T-helper 2 cell (primary cell): ENCODE measurements around the gene PARD3.

ENCODE experiments used
- DNase-seq, 5 experiments: peaks; one replicate each; pipeline versions ENCODE4 v3.0.0 to v3.0.0-alpha.2; 2012 to 2022

PARD3 gene

DNA sequence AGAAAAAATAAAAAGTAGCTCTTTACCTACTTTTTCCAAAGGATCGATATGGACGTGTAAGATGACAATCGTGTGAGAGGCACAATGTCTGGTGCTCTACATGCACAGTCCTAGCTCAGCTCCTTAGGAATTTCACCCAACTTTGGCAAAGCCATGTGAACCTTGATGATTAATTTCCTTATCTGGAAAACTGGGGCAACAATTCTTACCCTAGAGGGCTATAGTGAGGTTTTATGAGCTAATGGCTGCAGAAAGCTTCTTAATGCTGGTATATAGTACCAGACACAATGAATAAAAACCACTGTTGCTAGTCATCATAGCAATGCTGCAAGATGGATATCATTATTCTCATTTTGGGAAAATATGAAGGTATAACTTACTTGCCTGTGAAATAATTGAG is 202.7 kb downstream of the PARD3 start:
- no peak for DNase-seq

DNA sequence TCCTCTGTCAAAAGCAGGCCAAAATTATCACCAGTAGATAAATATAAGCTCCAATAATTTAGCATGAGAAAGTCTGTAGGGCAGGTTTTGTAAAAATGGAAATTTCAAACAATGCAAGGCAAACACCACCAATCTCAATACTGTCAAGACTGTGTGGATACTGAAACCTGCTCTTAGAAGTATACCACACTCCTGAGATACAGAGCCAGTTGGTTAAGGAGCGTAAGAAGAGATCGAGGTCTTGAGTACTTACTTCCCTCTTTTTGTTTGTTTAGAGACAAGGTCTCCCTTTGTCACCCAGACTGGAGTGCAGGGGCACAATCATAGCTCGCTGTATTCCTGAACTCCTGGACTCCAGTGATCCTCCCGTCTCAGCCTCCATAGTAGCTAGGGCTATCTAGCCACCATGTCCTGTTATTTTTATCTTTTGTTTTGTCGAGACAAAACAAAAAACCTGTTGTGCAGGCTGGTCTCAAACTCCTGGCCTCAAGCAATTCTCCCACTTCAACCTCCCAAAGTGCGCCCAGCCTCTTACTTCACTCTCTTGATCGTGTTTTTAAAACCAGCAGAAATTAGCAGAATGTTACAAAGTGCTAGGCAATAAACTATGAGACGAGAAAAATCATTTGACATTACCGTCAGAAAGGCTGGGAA is 205.7 kb downstream of the PARD3 start:
- DNase-seq: no peak

DNA sequence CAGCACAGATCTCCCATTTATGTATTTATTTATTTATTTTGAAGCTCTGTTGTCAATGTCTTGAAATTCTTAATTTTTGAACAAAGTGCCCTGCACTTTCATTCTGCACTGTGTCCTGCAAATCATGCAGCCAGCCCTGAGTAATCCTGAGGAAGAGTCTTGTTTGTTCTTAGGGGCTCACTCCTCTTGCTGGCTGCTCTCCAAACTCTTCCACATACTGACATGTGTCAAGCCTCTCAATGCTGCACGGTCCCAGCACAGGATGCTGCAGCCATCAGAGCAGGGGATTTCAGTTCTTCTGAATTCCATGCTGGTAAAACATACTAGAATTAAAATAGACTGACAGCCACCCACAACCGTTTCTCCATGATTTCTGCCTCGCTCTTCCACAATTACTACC is 207.2 kb downstream of the PARD3 start:
- no peak for DNase-seq

DNA sequence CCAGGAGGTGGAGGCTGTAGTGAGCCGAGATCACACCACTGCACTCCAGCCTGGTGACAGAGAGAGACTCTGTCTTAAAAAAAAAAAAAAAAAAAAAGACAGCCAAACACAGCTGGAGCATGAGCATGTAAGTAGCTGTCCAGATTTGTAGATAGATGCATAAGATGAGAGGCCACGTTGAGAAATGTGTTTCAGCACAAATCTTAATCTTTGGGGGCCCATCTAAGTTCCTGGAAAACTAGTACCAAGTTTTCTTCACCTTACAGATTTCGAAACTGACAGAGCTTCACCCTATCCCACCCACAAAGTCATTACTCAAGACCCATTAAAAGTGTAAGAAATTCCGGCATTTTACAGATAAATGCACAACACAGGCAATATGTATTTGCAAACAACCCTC is 208.2 kb downstream of the PARD3 start:
- no peak for DNase-seq

DNA sequence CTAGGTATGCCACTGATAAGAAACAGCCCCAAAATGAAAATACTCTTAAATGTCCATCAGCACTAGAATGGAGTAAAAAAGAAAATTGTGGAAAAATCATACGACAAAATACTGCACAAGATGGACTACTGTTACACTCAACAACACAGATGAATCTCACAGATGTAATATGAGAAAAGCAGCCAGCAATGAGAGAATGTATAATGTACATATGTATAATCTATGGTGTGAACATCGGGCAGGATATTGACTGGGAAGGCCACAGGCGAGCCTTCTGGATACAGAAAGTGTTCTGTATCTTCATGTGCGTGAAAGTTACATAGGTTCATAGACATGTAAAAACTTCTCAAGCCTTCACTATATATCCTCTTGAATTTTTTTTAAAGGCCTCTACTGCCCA is 212.6 kb downstream of the PARD3 start:
- no peak for DNase-seq

DNA sequence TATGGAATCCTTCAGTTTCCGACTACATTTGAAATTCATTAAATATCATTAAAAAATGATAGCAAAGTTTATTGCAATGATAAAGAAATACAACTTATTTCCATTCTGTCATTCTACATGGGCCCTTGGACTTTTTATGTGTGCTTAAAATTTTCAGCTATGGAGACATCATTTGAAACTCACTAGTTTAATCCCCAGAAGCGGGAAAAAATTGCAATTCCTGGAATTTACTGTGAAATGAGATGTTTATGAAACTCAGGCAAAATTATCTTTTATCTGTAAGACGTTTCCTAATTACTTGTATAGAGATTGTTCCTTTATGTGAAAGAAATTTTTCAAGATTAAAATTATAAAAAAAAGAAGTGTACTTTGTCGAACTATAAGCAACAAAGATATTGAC is 213.4 kb downstream of the PARD3 start:
- no peak for DNase-seq

DNA sequence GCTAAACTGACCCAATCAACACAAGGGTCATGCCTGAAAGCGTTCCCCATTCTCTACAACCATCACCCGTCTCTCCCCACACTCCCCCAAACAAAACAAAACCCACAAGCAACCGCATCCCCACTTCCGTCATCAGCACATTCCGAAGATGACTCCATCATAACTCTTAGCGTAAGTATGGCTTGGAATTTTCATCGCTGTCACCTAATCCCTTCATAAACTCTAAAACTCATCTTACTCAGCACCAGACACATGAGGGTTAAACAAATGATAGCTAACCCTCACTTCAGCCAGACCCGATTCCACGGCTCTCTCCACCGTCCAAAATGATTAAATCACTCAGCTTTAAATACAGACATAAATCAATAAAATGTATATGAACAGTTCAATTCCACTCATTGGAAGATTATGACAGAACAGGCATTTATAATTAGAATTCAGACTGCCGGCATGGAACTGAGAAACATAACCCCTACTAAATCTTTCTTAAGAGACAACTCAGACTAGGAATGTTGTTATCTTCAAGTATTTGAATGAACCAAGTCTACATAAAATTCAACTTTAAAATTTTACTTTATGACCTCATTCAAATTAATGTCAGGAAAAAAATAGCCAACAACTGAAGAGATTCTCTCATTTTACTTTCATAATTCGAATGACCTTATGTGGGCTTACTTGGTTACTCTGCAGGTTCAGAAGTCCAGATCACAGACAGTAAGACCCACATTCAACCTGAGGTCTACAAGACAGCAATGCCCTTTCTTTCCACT is 215.9 kb downstream of the PARD3 start:
- DNase-seq: no peak

DNA sequence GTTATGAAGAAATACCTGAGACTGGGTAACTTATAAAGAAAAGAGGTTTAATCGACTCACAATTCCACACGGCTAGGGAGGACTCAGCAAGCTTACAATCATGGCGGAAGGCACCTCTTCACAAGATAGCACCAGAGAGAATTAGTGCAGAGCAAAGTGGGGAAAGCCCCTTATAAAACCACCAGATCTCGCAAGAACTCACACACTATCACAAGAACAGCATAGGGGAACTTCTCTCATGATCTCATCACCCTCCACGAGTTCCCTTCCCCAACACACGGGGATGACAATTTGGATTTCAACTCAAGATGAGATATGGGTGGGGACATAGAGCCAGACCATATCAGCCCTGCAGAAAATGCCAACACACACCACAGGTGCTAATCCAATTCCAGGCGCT is 218.7 kb downstream of the PARD3 start:
- DNase-seq: no peak

DNA sequence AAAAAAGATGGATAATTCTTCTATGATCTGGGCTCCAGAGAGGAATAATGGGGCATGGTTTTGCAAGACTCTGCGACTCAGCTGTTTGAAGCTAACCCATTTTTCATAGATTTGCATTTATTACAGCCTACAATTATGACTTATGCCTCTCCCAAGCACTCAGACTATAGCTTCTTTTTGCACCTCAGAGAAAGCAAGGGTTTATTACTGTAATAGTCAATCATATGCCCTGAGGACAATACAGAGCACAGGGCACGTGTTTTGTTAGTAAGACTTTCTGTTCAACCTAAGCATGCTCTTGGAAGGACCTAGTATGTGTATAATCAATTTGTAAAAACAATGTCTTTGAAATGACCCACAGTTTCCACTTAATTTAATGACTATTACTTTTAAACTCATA is 221.2 kb downstream of the PARD3 start:
- no peak for DNase-seq

DNA sequence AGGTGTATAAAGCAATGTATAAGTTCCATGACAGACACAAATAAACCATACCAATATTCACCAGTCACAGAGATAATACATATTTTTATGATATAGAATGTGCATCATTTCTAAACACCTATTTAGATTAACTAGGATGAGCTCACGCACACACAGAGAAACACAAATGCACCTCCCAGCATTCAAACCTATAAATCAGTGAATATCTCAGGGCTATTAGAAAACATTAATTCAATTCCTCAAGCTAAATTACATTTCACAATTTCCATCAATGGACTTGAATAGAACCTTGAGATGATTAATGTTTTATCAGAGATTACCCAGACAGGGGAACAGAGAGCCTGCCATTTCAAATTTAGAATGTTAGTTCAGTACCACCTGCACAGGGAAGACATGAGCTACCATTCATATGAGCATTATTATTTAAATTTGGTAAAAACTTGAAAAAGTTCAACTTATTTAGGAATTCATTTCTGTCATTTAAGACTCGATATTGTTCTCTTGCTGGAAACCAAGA is 221.7 kb downstream of the PARD3 start:
- DNase-seq: no peak

DNA sequence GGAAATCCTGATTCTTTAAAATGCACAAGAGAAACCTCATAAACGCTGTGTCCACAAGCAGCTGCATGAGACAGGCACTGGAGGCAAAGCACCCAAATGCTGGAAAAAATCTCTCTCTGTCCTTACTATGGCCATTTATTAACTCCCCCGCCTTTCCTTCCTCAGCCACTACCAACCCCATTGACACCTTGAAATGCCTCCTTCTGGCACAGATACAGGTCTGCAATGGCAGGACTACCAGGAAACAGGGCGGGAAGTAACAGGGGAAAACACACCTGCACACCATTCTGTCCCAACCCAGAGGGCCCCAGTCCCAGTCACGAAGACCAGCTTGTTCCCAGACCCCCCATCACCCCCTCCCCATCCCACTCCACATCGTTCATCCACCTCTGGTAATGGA is 224.3 kb downstream of the PARD3 start:
- DNase-seq: no peak

DNA sequence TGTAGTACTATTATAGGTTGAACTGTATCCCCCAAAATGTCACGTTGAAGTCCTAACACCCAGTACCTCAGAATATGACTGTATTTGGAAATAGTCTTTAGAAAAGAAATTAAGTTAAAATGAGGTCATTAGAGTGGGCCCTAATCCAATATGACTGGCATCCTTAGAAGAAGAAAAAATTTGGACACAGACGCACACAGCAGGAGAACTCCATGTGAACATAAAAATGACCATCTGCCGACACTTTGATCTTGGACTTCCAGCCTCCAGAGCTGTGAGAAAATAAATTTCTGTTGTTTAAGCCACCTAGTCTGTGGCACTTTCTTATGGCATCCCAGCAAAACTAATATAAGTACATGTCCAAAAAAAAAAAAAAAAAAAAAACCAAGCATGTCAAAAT is 225.8 kb downstream of the PARD3 start:
- DNase-seq: no peak

DNA sequence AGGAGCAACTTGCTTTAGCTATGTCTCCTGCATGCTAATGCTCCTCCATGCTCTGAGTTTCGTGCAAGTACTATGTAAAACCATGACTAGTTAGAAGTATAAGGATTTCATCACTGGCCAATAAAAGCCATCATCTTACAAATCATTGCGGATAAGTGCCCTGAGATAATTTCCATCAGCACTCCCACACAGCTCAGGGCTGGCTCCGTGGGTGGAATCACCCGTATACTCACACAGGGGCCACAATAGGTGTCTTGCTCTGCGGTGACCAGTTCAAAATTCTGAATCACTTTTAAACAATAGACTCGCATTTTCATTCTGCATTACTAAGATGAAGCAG is 227.4 kb downstream of the PARD3 start:
- no peak for DNase-seq

DNA sequence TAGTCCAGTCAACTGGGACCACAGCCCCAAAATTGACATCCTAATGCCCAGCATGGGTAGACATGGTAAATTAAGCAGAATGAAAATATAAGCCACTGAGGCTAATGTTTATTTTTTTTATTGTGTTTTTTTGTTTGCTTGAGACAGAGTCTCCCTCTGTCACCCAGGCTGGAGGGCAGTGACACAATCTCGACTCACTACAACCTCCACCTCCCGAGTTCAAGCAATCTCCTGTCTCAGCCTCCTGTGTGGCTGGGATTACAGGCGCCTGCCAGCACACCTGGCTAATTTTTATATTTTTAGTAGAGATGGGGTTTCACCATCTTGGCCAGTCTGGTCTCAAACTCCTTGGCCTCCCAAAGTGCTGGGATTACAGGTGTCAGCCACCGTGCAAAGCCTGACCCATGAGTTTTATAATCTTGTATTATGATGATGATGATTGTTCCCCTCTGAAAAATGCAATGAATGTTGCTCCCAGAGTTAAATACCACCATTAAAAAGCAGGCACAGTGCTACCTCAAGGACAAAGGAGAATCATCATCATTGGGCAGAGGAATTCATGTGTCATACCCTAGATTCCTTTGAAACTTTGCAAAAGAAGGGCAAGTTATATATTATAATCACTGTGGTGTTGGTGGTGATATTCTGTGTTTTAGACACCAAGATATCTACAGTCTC is 228.0 kb downstream of the PARD3 start:
- no peak for DNase-seq

DNA sequence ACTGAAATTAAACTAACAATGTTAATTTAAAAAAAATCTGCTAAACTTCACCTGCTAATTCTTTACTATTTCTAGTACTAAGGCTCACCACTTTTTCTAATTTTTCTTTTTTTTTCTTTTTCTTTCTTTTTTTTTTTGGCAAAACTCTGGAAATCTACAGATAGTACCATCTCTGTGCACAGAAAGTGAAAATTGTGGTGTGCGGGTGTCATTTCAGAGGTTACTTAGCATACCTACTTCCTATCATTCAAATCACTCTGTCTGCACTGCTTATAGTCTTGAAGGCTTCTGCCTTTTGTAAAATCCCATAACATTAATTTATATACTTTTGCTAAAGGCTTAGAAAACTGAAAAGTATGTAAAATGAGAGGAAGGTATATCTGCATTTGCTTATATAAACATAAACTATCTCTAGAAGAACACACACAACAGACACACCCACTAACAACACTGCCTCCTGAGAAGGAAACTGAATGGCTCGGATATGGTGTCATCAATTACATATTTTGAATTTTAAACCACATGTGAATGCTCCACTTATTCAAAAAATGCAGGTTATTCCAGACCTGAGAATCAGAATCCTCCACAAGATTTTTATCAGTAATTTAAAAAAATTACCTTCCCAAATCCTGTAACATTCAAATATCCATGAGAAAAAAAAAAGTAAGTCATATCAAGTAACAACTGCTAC is 229.5 kb downstream of the PARD3 start:
- DNase-seq: no peak

DNA sequence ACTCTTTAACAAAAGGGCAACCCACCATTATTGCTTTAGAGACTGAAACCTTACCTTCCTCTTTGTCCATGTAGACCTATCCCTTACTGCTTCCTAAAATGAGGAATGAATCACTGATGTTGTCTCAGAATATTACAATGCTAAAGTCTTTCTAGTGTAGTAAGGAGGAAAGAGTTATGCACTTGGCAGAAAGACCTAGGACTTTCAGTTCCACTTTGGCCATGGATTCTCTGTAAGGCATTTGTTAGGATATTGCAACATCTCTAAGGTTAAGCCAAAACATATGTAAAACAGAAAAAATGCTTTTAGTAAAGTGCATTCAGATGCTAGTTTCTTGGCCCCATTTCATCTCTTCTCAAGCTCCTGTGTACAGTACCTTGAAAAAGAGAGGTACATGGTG is 230.9 kb downstream of the PARD3 start:
- no peak for DNase-seq

DNA sequence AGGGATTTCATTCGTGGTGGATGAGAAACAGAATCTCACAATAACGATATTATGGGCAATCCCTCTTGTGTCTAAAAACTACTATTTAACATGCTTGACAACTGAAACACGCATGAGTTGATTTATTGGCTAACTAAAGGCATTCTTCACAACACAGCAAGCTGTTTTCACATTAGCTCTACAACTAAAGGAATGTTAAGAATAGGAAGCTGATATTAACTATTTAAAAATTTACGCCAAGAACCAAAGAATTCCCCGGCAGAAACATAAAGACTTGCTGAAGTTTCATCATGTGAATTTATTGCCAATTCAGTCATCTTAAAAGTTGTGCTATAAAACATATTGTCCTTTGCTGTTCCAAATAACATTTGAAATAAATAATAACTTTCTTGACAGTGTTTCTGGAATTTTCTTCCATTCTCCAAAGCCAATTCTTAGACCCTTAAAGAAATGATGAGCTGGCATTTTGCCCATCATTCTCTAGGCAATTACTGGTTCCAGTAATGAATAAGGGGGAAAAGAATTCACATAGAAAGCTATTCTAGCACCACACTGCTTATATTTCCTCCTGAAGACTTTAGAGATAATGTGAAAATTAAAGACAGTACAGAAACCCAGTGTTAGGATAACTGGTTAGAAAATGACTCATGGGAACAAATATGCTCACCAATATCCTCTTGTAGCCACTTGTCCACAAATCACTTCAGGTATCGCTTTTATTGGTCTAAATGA is 233.1 kb downstream of the PARD3 start:
- no peak for DNase-seq

DNA sequence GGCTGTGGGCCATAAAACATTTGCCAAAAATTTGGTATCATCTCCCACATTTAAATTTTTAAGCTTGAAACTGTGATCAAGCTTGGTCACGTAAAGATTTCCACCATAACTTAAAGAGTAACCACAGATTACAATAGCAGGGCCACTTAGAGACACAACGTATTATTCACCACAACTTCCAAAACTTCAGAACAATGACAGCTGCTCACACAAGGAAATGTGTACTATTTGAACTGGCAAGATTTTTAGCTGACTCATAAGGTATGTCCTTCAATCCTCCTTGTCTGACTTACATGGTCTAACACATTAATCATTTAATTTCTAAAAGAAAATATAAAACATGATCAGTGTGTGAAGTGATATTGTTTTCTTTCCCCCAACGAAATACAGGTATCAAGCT is 234.5 kb downstream of the PARD3 start:
- no peak for DNase-seq

DNA sequence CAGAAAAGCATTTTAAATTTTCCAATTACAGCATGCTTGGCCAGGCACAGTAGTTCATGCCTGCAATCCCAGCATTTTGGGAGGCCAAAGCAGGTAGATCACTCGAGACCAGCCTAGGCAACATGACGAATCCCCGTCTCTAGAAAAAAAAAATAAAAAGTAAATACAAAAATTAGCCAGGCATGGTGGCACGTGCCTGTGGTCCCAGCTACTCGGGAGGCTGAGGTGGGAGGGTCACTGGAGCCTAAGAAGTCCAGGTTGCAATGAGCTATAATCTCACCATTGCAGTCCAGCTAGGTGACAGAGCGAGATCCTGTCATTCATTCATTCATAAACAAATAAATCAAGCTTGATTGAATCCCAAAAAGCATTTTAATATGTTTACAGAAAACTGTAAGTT is 234.9 kb downstream of the PARD3 start:
- no peak for DNase-seq

DNA sequence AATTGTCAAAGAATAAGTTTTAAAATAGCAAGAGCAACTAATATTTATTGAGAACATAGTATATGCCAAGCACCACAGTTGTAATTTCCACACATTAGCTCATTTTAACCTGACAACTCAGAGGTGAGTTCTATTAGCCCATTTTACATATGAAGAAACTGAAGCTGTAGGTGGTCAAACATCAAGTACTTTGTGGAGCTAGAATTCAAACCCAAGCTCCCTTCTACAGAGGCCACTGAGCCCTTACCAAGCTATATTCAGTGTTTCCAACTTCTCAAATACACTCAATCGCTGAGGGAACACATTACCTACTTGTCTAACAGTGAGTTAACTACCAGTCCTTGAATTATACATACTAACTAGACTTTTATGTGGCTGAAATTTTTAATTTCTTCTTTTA is 236.6 kb downstream of the PARD3 start:
- DNase-seq: no peak

DNA sequence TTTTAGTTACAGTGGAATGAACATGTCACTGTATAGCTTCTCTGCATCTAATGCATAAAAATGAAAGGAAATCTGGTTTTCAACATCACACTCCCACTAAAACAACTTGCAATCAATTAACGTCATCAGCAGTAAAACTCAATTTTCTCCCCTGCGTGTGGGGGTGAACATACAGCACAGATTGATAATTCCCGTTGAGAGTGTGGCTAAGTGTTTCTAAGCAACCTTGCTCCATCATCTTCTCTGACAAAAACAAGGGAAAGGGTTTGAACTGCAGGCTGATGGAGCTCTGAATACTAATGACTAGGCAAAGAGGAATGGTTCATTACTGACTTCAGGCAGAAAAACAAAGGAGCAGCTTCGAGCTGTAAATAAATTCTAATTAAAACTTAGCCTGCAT is 238.3 kb downstream of the PARD3 start:
- DNase-seq: no peak

DNA sequence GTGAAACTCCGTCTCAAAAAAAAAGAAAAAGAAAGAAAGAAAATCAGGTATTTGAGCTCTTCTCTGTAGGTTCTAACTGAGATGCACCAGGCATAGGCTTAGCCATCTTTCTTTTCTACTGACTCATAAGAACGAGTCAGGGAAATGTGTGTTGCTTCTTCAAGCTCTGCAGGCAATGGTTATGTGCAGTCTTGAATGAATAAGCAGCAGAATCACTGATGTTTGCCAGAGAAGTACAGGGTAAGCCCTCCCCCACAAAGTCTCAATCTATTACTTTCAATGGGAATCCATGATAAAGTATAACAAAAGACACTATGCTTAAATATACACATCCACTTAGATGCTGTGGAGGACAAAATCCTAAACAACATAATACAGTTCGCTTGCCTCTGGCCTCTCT is 239.2 kb downstream of the PARD3 start:
- DNase-seq: no peak
